HepG2 (cell line): ENCODE data around the gene NUCB1. TPM values are rescaled to one million over a fixed set of nuclear protein-coding genes. Genes with fewer than 3 reads are reported as not detected.

Experiments used
- ARHGAP35 ChIP-seq: sonication (generic); formaldehyde crosslinking; IDR thresholded peaks from 2 replicates; pipeline ENCODE4 v1.9.0; 2022; ENCODE audit warnings: mild to moderate bottlenecking, inconsistent platforms, moderate library complexity, missing genetic modification reagents, borderline replicate concordance
- ATF5 ChIP-seq: sonication (generic); formaldehyde crosslinking; IDR thresholded peaks from 2 replicates; pipeline ENCODE4 v1.4.0; 2020; ENCODE audit warnings: mild to moderate bottlenecking, low read depth, missing genetic modification reagents
- ERF ChIP-seq: IDR thresholded peaks from 2 replicates; pipeline ENCODE4 v1.6.1; 2018; ENCODE audit warnings: missing biosample characterization, missing genetic modification reagents
- IKZF5 ChIP-seq: IDR thresholded peaks from 2 replicates; pipeline ENCODE4 v1.6.1; 2018; ENCODE audit warnings: missing genetic modification reagents, mild to moderate bottlenecking, missing compliant biosample characterization
- IRF2 ChIP-seq: IDR thresholded peaks from 2 replicates; pipeline ENCODE4 v1.6.1; 2018; ENCODE audit warnings: missing genetic modification reagents, missing compliant biosample characterization
- KDM6A ChIP-seq: IDR thresholded peaks from 2 replicates; pipeline ENCODE4 v1.6.1; 2016; ENCODE audit warnings: low read depth
- MAF1 ChIP-seq: sonication (generic); formaldehyde crosslinking; IDR thresholded peaks from 2 replicates; pipeline ENCODE4 v1.5.0; 2020; ENCODE audit warnings: missing genetic modification reagents, borderline replicate concordance
- MIER3 ChIP-seq: IDR thresholded peaks from 2 replicates; pipeline ENCODE4 v1.6.1; 2016; ENCODE audit warnings: missing compliant biosample characterization, borderline replicate concordance
- PITX1 ChIP-seq: sonication (generic); formaldehyde crosslinking; IDR thresholded peaks from 2 replicates; pipeline ENCODE4 v1.5.1; 2020; ENCODE audit warnings: mild to moderate bottlenecking, missing genetic modification reagents
- POGZ ChIP-seq: sonication (generic); formaldehyde crosslinking; IDR thresholded peaks from 2 replicates; pipeline ENCODE4 v1.4.0; 2020; ENCODE audit warnings: mild to moderate bottlenecking, missing genetic modification reagents
- SRSF4 ChIP-seq: fragments of 200-400 bp; formaldehyde crosslinking; IDR thresholded peaks from one replicate; pipeline ENCODE4 v1.6.1; 2018; ENCODE audit warnings: mild to moderate bottlenecking, low read depth, low read length, moderate library complexity; ENCODE audit not compliant: poor library complexity, severe bottlenecking
- SRY ChIP-seq: sonication (generic); formaldehyde crosslinking; IDR thresholded peaks from 2 replicates; pipeline ENCODE4 v1.8.0; 2022; ENCODE audit warnings: mild to moderate bottlenecking, missing genetic modification reagents
- TOPORS ChIP-seq: sonication (generic); formaldehyde crosslinking; IDR thresholded peaks from 2 replicates; pipeline ENCODE4 v1.8.0; 2023; ENCODE audit warnings: mild to moderate bottlenecking, missing genetic modification reagents
- ZBTB40 ChIP-seq, 2 experiments: fragments of 450-650 bp in 1 of 2; sonication (generic) in 1 of 2; formaldehyde crosslinking in 1 of 2; IDR thresholded peaks; 2 replicates each; pipeline versions ENCODE4 v1.6.1 to v1.8.0; 2016 to 2022; ENCODE audit warnings: antibody characterized with exemption in 1 of 2, mild to moderate bottlenecking in 1 of 2, missing genetic modification reagents in 1 of 2
- ZMYM4 ChIP-seq: sonication (generic); formaldehyde crosslinking; IDR thresholded peaks from 2 replicates; pipeline ENCODE4 v1.8.1; 2023; ENCODE audit warnings: mild to moderate bottlenecking, missing genetic modification reagents
- ZNF124 ChIP-seq: sonication (generic); formaldehyde crosslinking; IDR thresholded peaks from 2 replicates; pipeline ENCODE4 v1.4.0; 2020; ENCODE audit warnings: missing genetic modification reagents
- ZNF615 ChIP-seq: sonication (generic); formaldehyde crosslinking; IDR thresholded peaks from 2 replicates; pipeline ENCODE4 v1.5.0; 2020; ENCODE audit warnings: mild to moderate bottlenecking, missing genetic modification reagents, borderline replicate concordance
- ZNF891 ChIP-seq: sonication (generic); formaldehyde crosslinking; IDR thresholded peaks from 2 replicates; pipeline ENCODE4 v1.5.0; 2020; ENCODE audit warnings: mild to moderate bottlenecking, missing genetic modification reagents
- polyA plus RNA-seq, 8 experiments: library from polyadenylated mRNA; depleted of rRNA in 3 of 8; stranded (reverse) in 7 of 8; unstranded in 1 of 8; fragments of >200 nt; fragmentation: Illumina TruSeq in 4 of 8; extraction: Trizol in 4 of 8; gene quantifications; 2 replicates each; pipeline versions ENCODE4 v1.2.1 to v1.2.3, GENCODE V29; 2011 to 2016; ENCODE audit warnings: low read depth in 4 of 8, missing spikeins in 1 of 8, mixed read lengths in 1 of 8; ENCODE audit not compliant: insufficient read depth in 1 of 8
- total RNA-seq, 5 experiments: library from RNA; depleted of rRNA; stranded (reverse); fragments of >200 nt; fragmentation: Illumina TruSeq; extraction: Trizol; gene quantifications; 2 replicates each; pipeline ENCODE4 v1.2.3, GENCODE V29; 2016; ENCODE audit warnings: low read depth in 1 of 5
- TF ChIP-seq, protein P1 (sequence below): sonication (generic); formaldehyde crosslinking; IDR thresholded peaks from 2 replicates; pipeline ENCODE4 v1.5.0; 2020; ENCODE audit warnings: missing genetic modification reagents, mild to moderate bottlenecking, borderline replicate concordance

NUCB1 gene
- total and polyA plus RNA-seq, 2 of the 13 experiments (the other 11 are each of a cell fraction or from before 2014, with no cell fraction given) = 82.3 to 106 TPM

GRCh38 chr19:48955308-48955958 is 55.3 kb downstream of the NUCB1 start (continued):
- TF ChIP-seq ZBTB40 (IDR thresholded peaks at IDR 0.05) = no peak
- TF ChIP-seq ZBTB40 (CRISPR knock-in tag; IDR thresholded peaks at IDR 0.05) = no peak
- TF ChIP-seq IRF2 = no peak
- no peak for TF ChIP-seq ZMYM4
- no peak for TF ChIP-seq PITX1 (CRISPR knock-in tag)
- TF ChIP-seq ZNF124 = no peak
- TF ChIP-seq ZNF891 = no peak
- TF ChIP-seq ARHGAP35 (CRISPR knock-in tag) = no peak
- TF ChIP-seq TOPORS (CRISPR knock-in tag) = no peak
- TF ChIP-seq ATF5 = no peak
- TF ChIP-seq MAF1 (CRISPR knock-in tag) = peak; percentile 62; the same call in 1 of the 2 replicates
- TF ChIP-seq IKZF5 (CRISPR knock-in tag) = no peak
- no peak for TF ChIP-seq KDM6A (CRISPR knock-in tag)
- no peak for TF ChIP-seq POGZ (CRISPR knock-in tag)
- no peak for TF ChIP-seq SRSF4
- TF ChIP-seq ERF (CRISPR knock-in tag) = no peak
- TF ChIP-seq, protein P1, sequence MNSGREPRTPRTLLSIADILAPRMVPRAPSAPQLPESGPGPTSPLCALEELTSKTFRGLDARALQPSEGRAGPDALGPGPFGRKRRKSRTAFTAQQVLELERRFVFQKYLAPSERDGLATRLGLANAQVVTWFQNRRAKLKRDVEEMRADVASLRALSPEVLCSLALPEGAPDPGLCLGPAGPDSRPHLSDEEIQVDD (CRISPR knock-in tag) = no peak
- no peak for TF ChIP-seq ZNF615 (CRISPR knock-in tag)
- no peak for TF ChIP-seq MIER3
- 0 out of 2 replicates have a peak, but pooled peaks have one; percentile 28 for TF ChIP-seq SRY (CRISPR knock-in tag)
